Activated B cell treated with CpG ODN at 0.5 μM for 24 hours (primary cell): Measurements from ENCODE around the gene ZNF43. TPM values are rescaled to one million over a fixed set of nuclear protein-coding genes. Genes with fewer than 3 reads are reported as not detected.
"Not testable (repeated sequence)": the region's sequence is repeated elsewhere in the genome, so short reads cannot be mapped to it uniquely, and the experiment has no call there.

Source experiments
- ATAC-seq: fragments of 200-7000 bp; cut with Tn5 transposase; one replicate; pipeline ENCODE4 v1.10.0; 2021; ENCODE audit warnings: low read depth, mild to moderate bottlenecking, moderate library complexity
- CTCF ChIA-PET: fragments of 350-600 bp; sonication (Branson Sonifier 250); formaldehyde crosslinking; loops from one replicate; lab custom pipeline; 2021; ENCODE audit warnings: antibody characterized with exemption; lab: Charles Lee
- POLR2A ChIA-PET: fragments of 350-600 bp; sonication (Branson Sonifier 250); formaldehyde crosslinking; loops from one replicate; lab custom pipeline; 2021; ENCODE audit warnings: antibody characterized with exemption; lab: Charles Lee
- DNase-seq: peaks from one replicate; pipeline ENCODE4 v3.0.0; 2022
- H3K27ac Mint-ChIP-seq: one replicate; pipeline ENCODE4 v1.8.0; 2020; ENCODE audit warnings: mixed read lengths
- H3K27me3 Mint-ChIP-seq: one replicate; pipeline ENCODE4 v1.8.0; 2021; ENCODE audit warnings: mixed read lengths
- H3K36me3 Mint-ChIP-seq: one replicate; pipeline ENCODE4 v1.8.0; 2021; ENCODE audit warnings: low read depth, mixed read lengths
- H3K4me1 Mint-ChIP-seq: one replicate; pipeline ENCODE4 v1.8.0; 2021; ENCODE audit warnings: mixed read lengths
- H3K4me3 Mint-ChIP-seq: one replicate; pipeline ENCODE4 v1.8.0; 2020; ENCODE audit warnings: mild to moderate bottlenecking, mixed read lengths
- H3K9me3 Mint-ChIP-seq: one replicate; pipeline ENCODE4 v1.8.0; 2020; ENCODE audit warnings: mixed read lengths
- CTCF ChIP-seq: fragments of 200-600 bp; IDR thresholded peaks from one replicate; pipeline ENCODE4 v1.8.0; 2022; ENCODE audit warnings: antibody characterized with exemption, mild to moderate bottlenecking
- intact Hi-C: fragments of 100-400 bp; cut with micrococcal nuclease; formaldehyde crosslinking; loops from one replicate; pipeline ENCODE4 v1.15.1; 2024
- total RNA-seq: library from RNA; stranded (reverse); gene quantifications from 2 replicates; pipeline ENCODE4 v1.2.3, GENCODE V29; 2022

ZNF43 gene
- total RNA-seq, 1 donor from 2014 or later = 52.4 TPM

- Mint-ChIP-seq H3K36me3 (peaks cover 43% of the 10 kb centered on the region), H3K4me3 (no peak overlapping the region), H3K9me3 (no peaks in the 10 kb centered on the region), H3K27me3 (no peaks in the 10 kb centered on the region), H3K27ac (no peak overlapping the region), H3K4me1 (peaks cover 19% of the 10 kb centered on the region)
- intact Hi-C loops = loop anchor here (5.0 to 10.0 kb wide), 7 partner anchors 87 to 1920 kb away; partner anchors contain the start of genes ZNF431, ZNF675, ZNF708 and ZNF738
- CTCF ChIA-PET = no interaction called here
- POLR2A ChIA-PET = interaction anchor here (0.5 to 3.5 kb wide), 2 partner anchors 70 to 281 kb away, joined by 3 to 44 read pairs; partner anchors contain the start of gene ZNF43
- no peak for TF ChIP-seq CTCF
- ATAC-seq = no peak
- DNase-seq = no peak
These were observed 70.8 kb downstream of the ZNF43 start for GRCh38 chr19:21765151-21765550.

- H3K9me3 Mint-ChIP-seq, CTCF ChIA-PET, H3K27me3 Mint-ChIP-seq, DNase-seq, ATAC-seq, H3K4me3 Mint-ChIP-seq, POLR2A ChIA-PET, H3K27ac Mint-ChIP-seq: not testable (repeated sequence)
- Mint-ChIP-seq H3K36me3 (peaks cover 64% of the 10 kb centered on the region), H3K4me1 (peaks cover 14% of the 10 kb centered on the region)
- intact Hi-C loops = loop anchor here (10.0 kb wide), 3 partner anchors 437 to 1923 kb away; partner anchors contain the start of genes ZNF675, ZNF708 and ZNF85
These were observed 74.4 kb downstream of the ZNF43 start for GRCh38 chr19:21761547-21761946.

- H3K4me3 Mint-ChIP-seq = no peak overlapping the region
- POLR2A ChIA-PET = interaction anchor here (0.6 kb wide), 1 partner anchor 22 kb away, joined by 7 read pairs; no protein-coding TSS in a partner anchor
These were observed 77.7 kb downstream of the ZNF43 start for GRCh38 chr19:21758296-21758695.

GRCh38 chr19:21755555-21755954, 80.4 kb downstream of the ZNF43 start:
- H3K4me1 Mint-ChIP-seq, H3K27ac Mint-ChIP-seq, H3K9me3 Mint-ChIP-seq, DNase-seq, H3K27me3 Mint-ChIP-seq, CTCF ChIA-PET, POLR2A ChIA-PET, H3K4me3 Mint-ChIP-seq, intact Hi-C loops, ATAC-seq: not testable (repeated sequence)
- peaks cover 82% of the 10 kb centered on the region for H3K36me3 Mint-ChIP-seq

More at GRCh38 chr19:21758296-21758695, 77.7 kb downstream of the ZNF43 start:
- Mint-ChIP-seq H3K36me3 (peaks cover 77% of the 10 kb centered on the region), H3K9me3 (peaks cover 3% of the 10 kb centered on the region), H3K27me3 (no peaks in the 10 kb centered on the region), H3K27ac (no peak overlapping the region), H3K4me1 (peaks cover 6% of the 10 kb centered on the region)
- CTCF ChIA-PET = no interaction called here
- ATAC-seq (no peak), DNase-seq (no peak)
- intact Hi-C loops = no loop called here
- no peak for TF ChIP-seq CTCF

Other genes with a start within 250 kb of the ZNF43 start
- gene ZNF100, start 68.6 kb downstream of the ZNF43 start, total RNA-seq = 21.1 and 22.4 TPM in 2 replicates
- 10.5 TPM in 2 replicates for gene ZNF208, start 174.8 kb upstream of the ZNF43 start, total RNA-seq
- gene ZNF257, start 216.3 kb upstream of the ZNF43 start, total RNA-seq = 13.6 and 15.9 TPM in 2 replicates